Measurements from ENCODE around the gene SHROOM2.

DNA sequence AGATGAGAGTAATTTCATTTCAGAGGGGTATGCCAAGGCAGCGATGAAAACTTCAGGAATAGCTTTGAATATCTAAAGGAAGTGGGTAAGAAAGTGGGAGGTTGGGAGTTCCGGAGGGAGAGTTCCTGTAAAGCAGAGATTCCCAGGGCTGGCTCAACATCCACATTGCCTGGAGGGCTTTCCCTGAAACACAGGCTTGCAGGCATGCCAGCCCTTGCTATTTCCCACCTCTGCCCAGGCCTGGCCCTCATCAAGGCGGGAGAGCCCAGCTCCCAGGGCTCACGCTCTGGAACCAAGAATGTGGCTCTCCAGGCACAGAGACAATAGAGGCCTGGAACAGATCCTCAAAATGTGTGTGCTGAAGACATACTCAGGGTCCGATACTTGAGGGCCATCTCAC is 137.1 kb downstream of the SHROOM2 start:
- TF ChIP-seq FOXA1 (IDR thresholded peaks at IDR 0.05): no peak
- TF ChIP-seq FOXM1 (IDR thresholded peaks at IDR 0.05; ENCODE audit: borderline replicate concordance): no peak
- no peak for TF ChIP-seq CTBP1 (IDR thresholded peaks at IDR 0.05; ENCODE audit: borderline replicate concordance)
- TF ChIP-seq TARDBP (IDR thresholded peaks at IDR 0.05): no peak
- TF ChIP-seq ELF4 (IDR thresholded peaks at IDR 0.05): no peak
- TF ChIP-seq LEF1 (IDR thresholded peaks at IDR 0.05; ENCODE audit: borderline replicate concordance): no peak
- no peak for TF ChIP-seq NFRKB (IDR thresholded peaks at IDR 0.05)
- TF ChIP-seq ZNF384 (IDR thresholded peaks at IDR 0.05): no peak
- no peak for TF ChIP-seq BHLHE40 (IDR thresholded peaks at IDR 0.05; ENCODE audit: borderline replicate concordance)
- TF ChIP-seq SP1 (IDR thresholded peaks at IDR 0.05): no peak
- TF ChIP-seq, protein P1, sequence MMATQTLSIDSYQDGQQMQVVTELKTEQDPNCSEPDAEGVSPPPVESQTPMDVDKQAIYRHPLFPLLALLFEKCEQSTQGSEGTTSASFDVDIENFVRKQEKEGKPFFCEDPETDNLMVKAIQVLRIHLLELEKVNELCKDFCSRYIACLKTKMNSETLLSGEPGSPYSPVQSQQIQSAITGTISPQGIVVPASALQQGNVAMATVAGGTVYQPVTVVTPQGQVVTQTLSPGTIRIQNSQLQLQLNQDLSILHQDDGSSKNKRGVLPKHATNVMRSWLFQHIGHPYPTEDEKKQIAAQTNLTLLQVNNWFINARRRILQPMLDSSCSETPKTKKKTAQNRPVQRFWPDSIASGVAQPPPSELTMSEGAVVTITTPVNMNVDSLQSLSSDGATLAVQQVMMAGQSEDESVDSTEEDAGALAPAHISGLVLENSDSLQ (IDR thresholded peaks at IDR 0.05): no peak
- TF ChIP-seq SUZ12 (IDR thresholded peaks at IDR 0.05): no peak
- TF ChIP-seq FOXK2 (IDR thresholded peaks at IDR 0.05): no peak
- TF ChIP-seq L3MBTL2 (conservative IDR thresholded peaks at IDR 0.05): no peak
